Measurements from ENCODE around the gene SDCCAG8.
A peak's percentile ranks its signal among the peaks of the same experiment; 100 is the strongest.

Gene SDCCAG8

DNA sequence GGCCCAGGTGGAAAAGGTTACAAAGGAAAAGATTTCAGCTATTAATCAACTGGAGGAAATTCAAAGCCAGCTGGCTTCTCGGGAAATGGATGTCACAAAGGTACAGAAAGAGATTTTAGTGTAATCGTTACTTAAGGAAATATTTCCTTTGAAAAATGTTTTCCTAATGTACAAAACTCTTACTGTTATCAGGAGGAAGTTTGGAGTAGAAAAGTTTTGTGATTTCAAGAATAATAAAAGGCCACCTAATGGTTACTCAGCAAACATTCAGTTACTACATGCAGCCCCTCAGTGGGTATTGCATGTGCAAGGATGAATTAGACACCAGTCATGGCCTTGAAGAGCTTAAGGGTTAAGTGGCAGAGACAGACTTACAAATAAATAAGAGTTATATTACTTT lies 85.2 kb downstream of the SDCCAG8 start:
- no peak for DNase-seq

DNA sequence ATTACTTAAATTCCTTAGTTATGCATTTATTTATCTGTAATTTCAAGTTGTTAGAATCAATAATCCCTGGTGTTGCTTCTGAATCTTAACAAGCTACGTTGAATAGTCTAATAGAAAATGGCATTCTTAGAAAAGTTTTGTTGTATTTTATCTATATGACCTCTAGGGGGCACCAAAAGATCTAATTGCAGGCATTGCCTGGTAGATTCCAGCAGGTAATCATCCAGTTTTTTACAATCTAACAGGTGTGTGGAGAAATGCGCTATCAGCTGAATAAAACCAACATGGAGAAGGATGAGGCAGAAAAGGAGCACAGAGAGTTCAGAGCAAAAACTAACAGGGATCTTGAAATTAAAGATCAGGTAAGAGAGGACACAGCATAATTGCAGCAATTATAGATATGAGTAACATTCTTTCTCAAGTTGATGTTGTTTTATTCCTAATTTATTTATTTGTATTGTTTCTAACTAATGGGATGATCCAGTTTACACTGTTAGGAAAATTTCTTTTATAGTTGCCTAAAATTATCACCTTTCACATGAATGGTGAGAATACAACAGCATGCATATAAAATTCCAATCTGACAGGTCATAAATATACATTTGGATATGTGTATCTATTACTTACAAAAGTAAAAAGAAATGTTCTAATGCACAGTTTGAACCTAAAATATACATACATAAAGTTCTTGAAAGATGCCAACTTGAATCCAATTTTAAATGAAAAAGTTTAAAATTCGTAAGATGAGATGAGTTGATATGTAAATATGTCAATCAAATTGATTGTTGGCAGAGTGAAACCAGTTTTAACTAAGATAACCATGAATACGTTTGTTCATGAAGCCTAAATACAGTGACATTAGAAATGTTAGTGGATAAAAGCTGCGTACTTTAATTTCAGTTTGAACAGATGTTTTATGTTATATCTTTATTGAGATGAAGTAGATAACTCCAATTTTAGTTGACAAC lies 88.4 kb downstream of the SDCCAG8 start:
- peak; percentile 30 for DNase-seq

DNA sequence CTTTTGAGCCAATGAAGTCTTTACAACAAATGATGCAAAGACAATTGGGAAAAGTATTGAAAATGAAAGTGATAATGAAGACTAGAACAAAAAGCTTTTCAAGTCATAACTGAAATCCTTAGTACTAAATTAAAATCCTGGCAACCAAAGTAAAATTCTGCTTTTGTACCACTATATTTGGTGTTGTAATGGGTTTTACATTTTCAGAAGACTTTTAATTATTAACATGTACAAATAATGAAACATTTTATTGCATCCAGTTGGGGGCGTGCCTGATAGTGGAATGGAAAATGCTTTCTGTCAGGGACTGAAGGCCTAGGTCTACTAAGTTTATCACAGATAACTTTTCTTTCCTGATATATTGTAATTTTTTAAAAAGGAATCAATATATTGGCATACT lies 89.4 kb downstream of the SDCCAG8 start:
- DNase-seq: no peak

DNA sequence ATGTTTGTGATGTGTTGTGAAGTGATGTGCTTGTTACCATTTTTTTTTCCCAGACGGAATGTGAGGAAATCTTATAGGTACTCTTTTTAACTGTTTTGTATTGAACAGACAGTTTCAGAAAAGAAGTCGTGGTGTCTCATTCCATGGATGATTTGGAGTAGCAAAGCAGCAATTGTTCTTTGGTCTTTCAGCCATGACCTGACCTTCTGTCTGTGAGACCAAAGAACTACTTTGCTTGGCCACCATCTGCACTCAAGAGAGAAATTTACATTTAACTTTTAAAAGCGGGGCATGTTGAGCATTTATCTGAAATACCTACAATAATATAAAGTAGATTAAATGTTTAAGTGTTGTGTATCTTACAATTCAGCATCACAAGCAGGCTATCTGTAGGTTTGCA lies 90.2 kb downstream of the SDCCAG8 start:
- DNase-seq: no peak

DNA sequence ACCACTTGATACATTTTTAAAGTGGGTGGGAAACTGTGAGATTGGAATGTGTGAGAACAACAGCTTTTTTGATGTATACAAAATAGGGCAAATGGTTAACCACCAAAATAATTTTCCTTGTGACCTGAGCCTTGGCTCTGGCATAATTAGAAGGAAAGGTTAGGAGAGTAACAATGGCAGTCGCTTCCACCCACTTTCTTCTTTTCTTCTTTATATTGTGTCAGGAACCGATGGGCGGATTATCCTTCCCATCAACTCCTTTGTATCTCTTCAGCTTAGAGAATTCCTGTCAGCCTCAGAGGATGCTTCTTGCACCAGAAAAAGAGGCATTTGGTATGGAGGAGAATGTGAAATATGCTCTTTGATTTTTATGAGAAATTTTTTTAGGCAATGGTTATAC lies 90.6 kb downstream of the SDCCAG8 start:
- DNase-seq: no peak

DNA sequence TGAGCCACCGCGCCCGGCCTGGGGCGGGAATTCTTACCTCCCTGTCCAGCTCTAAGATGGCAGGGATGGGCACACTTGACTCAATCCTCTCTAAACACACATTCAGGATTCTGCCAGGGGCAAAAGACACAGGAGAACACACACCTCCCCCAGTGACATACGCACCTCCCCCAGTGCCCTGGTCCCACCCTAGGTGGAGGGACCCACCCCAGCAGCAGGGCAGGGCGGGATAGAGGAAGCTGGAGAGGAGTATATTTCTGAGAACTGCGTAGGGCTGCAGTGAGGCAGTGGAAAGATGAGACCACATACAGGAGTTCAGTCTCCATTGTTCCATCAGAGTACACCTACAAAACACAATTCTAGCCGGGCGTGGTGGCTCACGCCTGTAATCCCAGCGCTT lies 92.5 kb downstream of the SDCCAG8 start:
- no peak for DNase-seq

DNA sequence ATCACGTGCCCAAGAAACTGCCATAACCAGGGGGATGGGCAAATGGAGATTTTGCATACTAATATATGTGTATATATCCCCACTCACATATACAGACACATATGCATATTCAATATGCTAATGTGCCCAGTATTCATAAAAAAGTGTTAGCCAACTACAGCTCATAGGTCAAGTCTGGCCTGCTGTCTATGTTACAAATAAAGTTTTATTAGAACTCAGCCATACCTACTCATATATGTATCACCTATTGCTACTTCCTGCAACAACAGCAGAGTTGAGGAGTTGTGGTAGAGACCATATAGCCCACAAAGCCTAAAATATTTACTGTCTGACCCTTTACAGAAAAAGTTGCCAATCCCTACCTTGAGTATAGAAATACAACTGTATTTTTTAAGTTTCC lies 93.3 kb downstream of the SDCCAG8 start:
- DNase-seq: no peak

DNA sequence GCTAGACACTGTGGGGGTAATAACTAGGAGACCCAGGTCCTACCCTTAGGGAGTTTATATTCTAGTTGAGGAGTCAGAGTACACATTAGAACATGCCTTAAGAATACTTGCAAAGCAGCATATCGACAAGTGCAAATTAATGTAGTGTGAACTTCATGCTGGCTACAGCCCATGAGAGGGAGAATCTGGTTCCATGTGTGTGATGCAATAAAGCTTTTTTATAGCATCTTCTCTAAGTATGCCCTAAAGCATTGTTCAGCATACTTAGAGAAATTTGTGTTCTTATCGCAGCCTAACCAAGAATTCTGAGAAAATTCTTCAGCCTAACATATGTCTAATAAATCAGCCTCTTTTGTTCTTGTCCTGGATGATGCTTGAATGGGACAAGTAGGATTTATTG lies 95.5 kb downstream of the SDCCAG8 start:
- no peak for DNase-seq

DNA sequence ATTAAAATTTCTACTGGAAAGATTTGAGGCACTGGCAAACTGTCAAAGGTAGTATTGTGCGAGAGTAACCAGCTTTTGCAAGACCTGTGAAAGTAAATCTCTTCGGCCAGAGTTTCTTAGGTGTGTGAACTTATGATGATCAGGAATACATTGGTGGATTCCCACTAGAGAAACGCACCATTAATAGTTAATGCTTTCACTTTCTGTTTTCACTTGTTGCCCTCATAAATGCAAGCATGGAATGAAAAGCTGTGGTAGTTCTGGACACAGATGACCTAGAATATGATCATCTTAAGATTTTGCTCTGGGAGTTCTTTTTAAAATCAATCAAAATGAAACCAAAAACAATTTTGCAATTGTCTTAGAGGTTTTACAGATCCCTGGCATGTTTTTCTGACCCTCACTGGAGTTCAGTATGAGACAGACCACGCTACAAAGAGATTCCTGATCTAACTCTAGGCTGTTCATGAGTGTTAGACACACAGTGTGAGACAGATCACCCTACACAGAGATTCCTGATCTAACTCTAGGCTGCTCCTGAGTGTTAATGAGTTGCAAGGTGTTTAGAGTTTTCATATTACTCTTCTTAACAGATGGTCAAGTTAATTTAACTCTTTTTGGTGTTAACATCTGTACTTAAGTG lies 98.8 kb downstream of the SDCCAG8 start:
- no peak for DNase-seq

DNA sequence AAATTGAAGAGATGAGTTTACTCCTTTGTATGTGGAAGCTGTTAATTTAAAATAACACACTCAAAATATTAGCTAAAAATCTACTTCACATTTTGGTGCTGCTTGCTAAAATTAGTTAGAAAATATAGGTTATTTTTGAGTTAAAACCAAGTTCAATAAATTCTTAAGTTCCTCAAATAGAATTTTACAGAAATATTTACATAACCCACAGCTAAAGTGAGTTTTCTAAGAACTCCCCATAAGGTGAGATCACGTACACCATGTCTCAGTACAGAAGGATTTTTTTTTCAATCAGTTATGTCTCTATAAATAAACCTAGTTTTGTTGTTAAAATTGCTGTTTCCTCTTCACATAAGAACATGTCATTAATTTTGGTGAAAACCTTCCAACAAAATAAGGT lies 108.0 kb downstream of the SDCCAG8 start:
- no peak for DNase-seq

DNA sequence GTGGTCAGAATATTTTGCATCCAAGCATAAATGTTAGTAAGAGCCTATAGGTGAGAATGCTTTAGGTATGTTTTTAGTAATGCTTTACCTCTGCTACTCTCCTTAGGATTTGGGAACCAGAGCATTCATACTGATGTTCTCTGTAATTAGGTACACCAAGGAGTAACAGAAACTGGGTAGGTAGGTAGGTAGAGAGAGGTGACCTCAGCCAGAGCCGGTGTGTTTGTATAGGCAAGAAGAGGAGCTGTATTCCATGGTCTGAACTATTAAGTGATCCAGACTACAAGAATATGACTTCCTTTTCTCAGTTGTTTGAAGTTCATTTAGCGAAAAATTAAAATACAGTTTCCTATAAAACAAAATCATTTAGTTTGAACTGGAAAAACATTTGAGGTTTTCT lies 108.5 kb downstream of the SDCCAG8 start:
- DNase-seq: no peak

DNA sequence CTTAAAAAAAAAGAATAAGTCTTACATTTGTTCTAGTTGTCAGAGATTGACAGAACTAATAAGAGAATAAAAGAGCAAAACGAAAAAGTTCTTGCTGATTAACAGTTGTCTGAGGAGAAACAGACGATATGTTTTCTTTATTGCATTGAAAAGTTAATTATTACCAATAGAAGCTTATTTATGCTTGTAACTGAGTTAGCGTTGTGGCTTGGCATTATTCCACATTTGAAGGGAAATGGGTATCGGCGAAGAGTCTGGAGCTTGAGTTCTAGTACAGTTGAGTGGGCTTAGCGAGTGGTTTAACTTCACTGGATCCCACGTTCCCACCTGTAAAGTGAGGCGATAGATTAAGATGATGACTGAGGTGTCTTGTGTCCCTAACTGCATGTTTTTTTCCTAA lies 109.0 kb downstream of the SDCCAG8 start:
- DNase-seq: no peak

DNA sequence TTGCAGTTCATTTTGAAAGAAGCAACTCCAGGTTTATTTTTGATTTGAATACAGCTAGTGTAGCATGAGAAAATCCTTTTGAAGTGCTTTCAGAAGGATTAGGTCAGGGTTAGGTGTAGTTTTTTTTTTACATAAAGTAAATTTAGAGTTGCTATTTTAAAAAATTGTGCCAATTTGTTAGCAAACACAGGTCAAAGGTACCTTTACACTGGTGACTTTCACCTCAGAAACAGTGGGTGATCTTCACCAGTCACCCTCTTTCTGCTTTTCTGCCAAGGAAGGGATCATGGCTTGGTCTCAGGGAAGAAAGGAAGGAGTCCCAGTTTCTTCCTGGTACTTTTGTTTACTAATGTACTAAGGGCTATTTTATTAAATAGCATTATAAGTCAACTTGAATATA lies 111.5 kb downstream of the SDCCAG8 start:
- no peak for DNase-seq

DNA sequence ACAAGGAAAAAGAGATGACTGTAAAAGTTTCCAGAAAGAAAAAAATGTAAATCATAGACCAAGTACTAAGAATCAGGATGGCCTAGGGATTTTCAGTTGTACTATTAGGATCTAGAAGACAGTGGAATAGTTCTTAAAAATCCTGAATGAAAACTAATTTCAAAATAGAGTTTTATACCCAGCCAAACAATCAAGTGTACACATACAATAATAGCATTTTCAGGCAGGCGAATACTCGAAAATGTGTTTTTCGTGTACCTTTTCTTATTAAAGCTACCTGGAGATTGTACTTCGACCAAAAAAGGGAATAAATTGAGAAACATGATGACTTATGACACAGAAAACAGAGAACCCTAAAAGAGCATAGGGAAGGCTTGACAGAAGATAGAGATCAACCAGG lies 118.6 kb downstream of the SDCCAG8 start:
- no peak for DNase-seq

DNA sequence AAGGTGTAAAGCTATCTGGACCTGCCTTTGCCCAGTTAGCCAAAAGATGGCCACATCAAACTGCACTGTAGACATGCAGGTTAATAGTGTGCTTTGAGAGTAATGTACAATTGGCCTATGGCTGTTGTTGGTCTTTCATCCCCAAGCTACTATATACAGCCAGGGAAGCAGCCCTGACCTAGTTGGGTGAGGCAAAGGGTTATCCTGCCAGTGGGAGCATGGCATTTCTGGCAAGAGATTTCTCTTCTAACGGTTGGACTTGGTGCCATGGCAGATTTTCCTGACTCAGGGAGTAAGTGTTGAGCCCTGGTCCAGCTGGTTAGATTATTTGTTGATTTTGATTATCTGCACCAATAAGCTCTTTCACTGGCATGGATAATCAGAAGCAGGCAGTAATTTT lies 119.8 kb downstream of the SDCCAG8 start:
- no peak for DNase-seq

DNA sequence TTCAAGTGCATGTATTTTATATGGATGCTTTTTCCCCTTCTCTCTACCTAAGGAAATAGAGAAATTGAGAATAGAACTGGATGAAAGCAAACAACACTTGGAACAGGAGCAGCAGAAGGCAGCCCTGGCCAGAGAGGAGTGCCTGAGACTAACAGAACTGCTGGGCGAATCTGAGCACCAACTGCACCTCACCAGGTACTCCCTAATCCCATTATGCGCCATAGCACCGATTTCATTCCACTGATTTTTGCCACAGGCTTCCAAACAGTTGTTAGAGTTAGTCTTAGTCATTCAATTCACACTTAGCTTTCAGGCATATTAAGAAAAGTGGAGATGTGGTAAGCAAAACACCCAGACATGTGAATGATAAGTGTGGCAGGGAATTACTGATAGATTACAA lies 122.8 kb downstream of the SDCCAG8 start:
- DNase-seq: no peak

DNA sequence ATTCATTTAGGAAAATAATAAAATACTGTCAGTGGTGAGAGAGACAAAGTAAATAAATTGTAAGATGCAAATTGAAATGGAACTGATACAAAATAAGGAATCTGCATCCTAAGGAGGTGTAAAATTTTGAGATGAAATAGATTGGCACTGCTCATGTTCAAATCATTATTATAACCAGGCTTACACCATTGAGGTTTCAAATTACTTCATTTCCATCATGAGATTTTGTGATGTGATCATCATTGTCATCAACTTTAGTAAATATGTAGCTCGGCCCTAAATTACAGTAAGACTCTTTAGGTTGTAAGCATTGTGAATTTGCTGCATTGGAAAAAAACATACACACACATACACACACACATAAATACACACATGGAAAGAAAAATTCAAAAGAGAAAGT lies 123.4 kb downstream of the SDCCAG8 start:
- no peak for DNase-seq

DNA sequence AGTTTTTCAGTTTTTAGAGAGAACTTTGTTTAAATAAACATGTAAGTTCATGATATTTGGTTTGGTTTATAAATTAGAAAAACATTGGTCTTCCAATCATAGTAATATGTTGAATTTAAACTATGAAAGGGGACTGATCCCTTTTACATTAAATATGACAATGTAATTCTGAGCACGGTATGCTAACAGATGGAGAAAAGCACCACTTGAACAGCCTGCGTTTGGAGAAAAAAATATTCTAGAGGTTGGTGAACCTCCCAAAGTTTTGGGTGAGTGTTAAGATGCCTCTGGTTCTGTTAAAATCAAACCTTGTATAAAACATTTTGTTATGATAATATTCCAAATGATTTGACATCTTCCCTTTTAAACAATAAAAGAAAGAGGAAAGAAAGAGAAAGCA lies 123.9 kb downstream of the SDCCAG8 start:
- DNase-seq: no peak

DNA sequence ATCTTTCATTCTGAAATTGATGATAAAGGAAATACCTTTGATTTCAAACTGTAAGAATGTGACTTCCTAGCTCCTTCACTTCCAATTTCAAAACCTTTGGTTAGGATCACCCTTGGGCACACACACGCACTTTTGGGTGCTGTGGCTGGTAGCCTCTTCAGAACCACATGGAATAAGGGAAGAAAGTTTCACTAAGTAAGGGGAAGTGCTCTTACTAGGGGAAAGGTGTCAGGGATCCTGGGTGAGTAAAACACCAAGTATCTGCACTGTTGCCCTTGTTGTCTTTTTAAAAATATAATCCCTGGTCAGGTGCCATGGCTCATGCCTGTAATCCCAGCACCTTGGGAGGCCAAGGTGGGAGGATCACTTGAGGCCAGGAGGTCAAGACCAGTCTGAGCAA lies 132.4 kb downstream of the SDCCAG8 start:
- no peak for DNase-seq

DNA sequence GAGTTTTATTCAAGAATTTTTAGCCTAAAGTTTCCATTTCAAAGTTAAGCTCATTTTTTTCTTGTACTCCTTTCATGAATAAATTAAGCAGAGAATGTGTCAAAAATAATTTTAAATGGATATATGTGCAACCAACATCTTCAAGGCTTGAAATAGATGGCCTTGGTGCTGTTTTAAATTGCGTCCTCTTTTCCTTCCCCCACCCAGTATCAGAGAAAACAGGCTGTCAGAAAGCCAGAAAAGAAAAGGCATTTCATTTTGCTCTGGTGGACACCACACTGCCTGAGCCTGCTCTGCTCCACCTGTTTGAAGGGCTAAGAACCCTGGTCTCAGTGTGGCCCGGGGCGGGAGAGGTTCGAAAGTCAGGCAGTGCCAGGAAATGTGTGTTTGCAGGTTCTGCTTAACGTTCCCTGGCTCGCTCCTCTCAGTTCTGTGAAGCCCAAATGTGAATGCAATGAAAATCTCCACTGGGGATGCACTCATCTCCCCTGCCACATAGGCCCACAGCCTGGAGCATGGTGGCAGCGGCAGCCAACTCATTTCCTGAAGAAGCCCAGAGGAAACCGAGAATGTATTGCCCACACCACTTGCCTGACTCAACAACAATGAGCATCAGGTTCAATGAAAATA lies 134.4 kb downstream of the SDCCAG8 start:
- no peak for DNase-seq

DNA sequence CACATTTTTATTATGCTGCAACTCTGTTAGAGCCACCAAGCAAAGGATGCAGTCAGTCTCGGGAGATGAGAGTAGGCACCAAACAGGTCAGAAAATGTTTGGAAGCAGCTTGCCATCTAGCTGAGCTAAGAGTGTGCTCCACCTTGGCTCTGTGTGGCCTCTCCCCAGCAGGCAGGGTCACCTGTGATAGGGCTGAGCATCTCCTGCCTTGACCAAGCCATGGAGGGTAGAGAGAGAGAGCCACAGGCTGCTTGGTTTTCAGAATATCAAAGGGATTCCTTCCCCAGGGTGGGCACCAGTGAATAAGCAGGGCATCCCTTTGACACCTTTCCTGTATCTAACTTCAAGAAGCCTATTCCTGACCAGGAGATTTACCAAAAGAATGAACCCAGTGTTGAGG lies 135.5 kb downstream of the SDCCAG8 start:
- no peak for DNase-seq

DNA sequence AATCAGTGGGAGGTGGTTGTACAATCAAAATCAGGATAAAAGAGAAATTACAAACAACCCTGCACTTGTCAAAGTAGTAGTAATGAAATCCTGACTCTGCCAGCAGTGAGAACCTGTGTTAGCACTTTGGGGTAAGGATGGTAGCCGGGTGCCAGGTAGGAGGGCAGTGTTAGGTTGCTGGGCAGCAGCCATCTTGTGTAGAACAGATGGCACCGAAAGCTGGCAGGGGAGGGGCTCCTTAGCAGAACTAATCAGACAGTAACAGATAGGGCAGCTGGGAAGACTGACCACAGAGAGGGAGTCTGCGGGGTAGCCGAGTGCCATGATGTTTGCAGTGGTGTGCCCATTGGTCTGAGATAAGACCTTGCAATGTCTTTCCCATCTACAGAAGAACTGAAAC lies 137.3 kb downstream of the SDCCAG8 start:
- DNase-seq: no peak

DNA sequence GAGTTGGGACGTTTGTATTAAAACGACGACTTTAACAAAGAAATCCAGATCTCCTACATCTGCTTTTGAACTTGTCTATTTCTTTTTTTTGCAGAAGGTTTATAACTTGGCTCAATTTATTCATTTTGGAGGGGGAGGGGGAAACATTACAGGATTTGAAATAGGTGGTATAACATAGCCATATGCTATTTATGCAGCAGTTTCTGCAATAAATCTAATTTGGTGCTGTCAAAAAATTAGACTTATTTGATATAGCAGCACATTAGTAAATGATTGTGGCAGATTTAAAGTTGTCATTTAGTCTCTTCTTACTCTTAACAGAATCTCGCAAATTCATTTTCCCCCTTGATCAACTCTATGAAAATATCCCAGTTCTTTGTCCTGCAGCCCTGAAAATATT lies 138.2 kb downstream of the SDCCAG8 start:
- DNase-seq: no peak

Measured in NCI-H2029 (cell line).